Vagina (tissue), 2 donors: ENCODE data around the gene C3orf20.

ENCODE experiments used
- CTCF ChIP-seq, 3 experiments: fragments of 450-650 bp in 2 of 3; fragments of 200-600 bp in 1 of 3; sonication (generic) in 1 of 3; IDR thresholded peaks; one replicate each; pipeline ENCODE4 v1.5.1; 2017 to 2019; ENCODE audit warnings: antibody characterized with exemption in 3 of 3, mild to moderate bottlenecking in 2 of 3, moderate library complexity in 2 of 3
- POLR2A ChIP-seq, 2 donors: fragments of 450-650 bp; IDR thresholded peaks; one replicate each; pipeline ENCODE4 v1.6.1; 2017; ENCODE audit warnings: antibody characterized with exemption in 2 of 2, mild to moderate bottlenecking in 2 of 2, moderate library complexity in 2 of 2
- POLR2AphosphoS5 ChIP-seq, 2 donors: sonication (generic); formaldehyde crosslinking; IDR thresholded peaks; one replicate each; pipeline ENCODE4 v1.9.0; 2017; ENCODE audit warnings: antibody characterized with exemption in 2 of 2, mild to moderate bottlenecking in 2 of 2, low read depth in 1 of 2; ENCODE audit not compliant: insufficient read depth in 1 of 2

GRCh38 chr3:14685179-14685578 lies 10.2 kb downstream of the C3orf20 start:
- TF ChIP-seq POLR2A (IDR thresholded peaks at IDR 0.05) (no peak), CTCF (IDR thresholded peaks at IDR 0.05) (no peak), POLR2AphosphoS5 (IDR thresholded peaks at IDR 0.05; ENCODE audit: insufficient read depth in 1 of 2, low read depth in 1 of 2) (no peak)
